H9 (cell line): ENCODE measurements around the gene NPIPB4. TPM values are rescaled to one million over a fixed set of nuclear protein-coding genes. Genes with fewer than 3 reads are reported as not detected.
"Not testable (repeated sequence)": the region's sequence is repeated elsewhere in the genome, so short reads cannot be mapped to it uniquely, and the experiment has no call there.

ENCODE experiments used
- DNase-seq: peaks from one replicate; pipeline ENCODE4 v3.0.0-alpha.2; 2017
- H2AFZ ChIP-seq: one replicate; pipeline ENCODE4 v1.6.1; 2013; ENCODE audit warnings: mild to moderate bottlenecking, low read length, control low read depth, moderate library complexity
- H2AK5ac ChIP-seq: 2 replicates; pipeline ENCODE4 v1.6.1; 2013; ENCODE audit warnings: low read length, control low read depth, mixed read lengths; ENCODE audit not compliant: insufficient read length
- H2BK120ac ChIP-seq: one replicate; pipeline ENCODE4 v1.6.1; 2013; ENCODE audit warnings: low read depth, mild to moderate bottlenecking, low read length, control low read depth, inconsistent platforms; ENCODE audit not compliant: poor library complexity, severe bottlenecking
- H2BK12ac ChIP-seq: 2 replicates; pipeline ENCODE4 v1.6.1; 2013; ENCODE audit warnings: low read length, control low read depth, mixed read lengths, low read depth; ENCODE audit not compliant: insufficient read length
- H2BK15ac ChIP-seq: 2 replicates; pipeline ENCODE4 v1.6.1; 2013; ENCODE audit warnings: low read depth, low read length, control low read depth
- H2BK20ac ChIP-seq: one replicate; pipeline ENCODE4 v1.6.1; 2013; ENCODE audit warnings: low read depth, mild to moderate bottlenecking, low read length, control low read depth, inconsistent platforms; ENCODE audit not compliant: poor library complexity, severe bottlenecking
- H2BK5ac ChIP-seq: 2 replicates; pipeline ENCODE4 v1.6.1; 2013; ENCODE audit warnings: low read length, control low read depth, mixed read lengths; ENCODE audit not compliant: insufficient read length
- H3K14ac ChIP-seq: 2 replicates; pipeline ENCODE4 v1.6.1; 2013; ENCODE audit warnings: low read length, control low read depth; ENCODE audit not compliant: insufficient read depth
- H3K18ac ChIP-seq: 2 replicates; pipeline ENCODE4 v1.6.1; 2013; ENCODE audit warnings: low read depth, mild to moderate bottlenecking, mixed read lengths, low read length, control low read depth; ENCODE audit not compliant: insufficient read length
- H3K23ac ChIP-seq: 2 replicates; pipeline ENCODE4 v1.6.1; 2013; ENCODE audit warnings: low read length, control low read depth, mixed read lengths, low read depth; ENCODE audit not compliant: insufficient read length
- H3K23me2 ChIP-seq: 2 replicates; pipeline ENCODE4 v1.6.1; 2013; ENCODE audit warnings: low read depth, mild to moderate bottlenecking, mixed read lengths, low read length, control low read depth; ENCODE audit not compliant: insufficient read length, poor library complexity, severe bottlenecking
- H3K27ac ChIP-seq: 2 replicates; pipeline ENCODE4 v1.5.1; 2013; ENCODE audit warnings: low read length, control low read depth, mixed read lengths, low read depth; ENCODE audit not compliant: insufficient read length
- H3K27me3 ChIP-seq: 2 replicates; pipeline ENCODE4 v1.6.1; 2013; ENCODE audit warnings: low read length, control low read depth, inconsistent platforms; ENCODE audit not compliant: insufficient read depth
- H3K4ac ChIP-seq: 2 replicates; pipeline ENCODE4 v1.6.1; 2013; ENCODE audit warnings: low read depth, mild to moderate bottlenecking, control low read depth, inconsistent platforms, low read length, moderate library complexity
- H3K4me1 ChIP-seq: 2 replicates; pipeline ENCODE4 v1.6.1; 2013; ENCODE audit warnings: low read length, control low read depth, inconsistent platforms; ENCODE audit not compliant: insufficient read depth
- H3K4me2 ChIP-seq: 2 replicates; pipeline ENCODE4 v1.6.1; 2013; ENCODE audit warnings: low read length, control low read depth, mixed read lengths; ENCODE audit not compliant: insufficient read length, insufficient read depth
- H3K56ac ChIP-seq: 2 replicates; pipeline ENCODE4 v1.6.1; 2013; ENCODE audit warnings: low read depth, mild to moderate bottlenecking, mixed read lengths, low read length, control low read depth; ENCODE audit not compliant: insufficient read length
- H3K79me1 ChIP-seq: 2 replicates; pipeline ENCODE4 v1.6.1; 2013; ENCODE audit warnings: low read depth, mild to moderate bottlenecking, moderate library complexity, low read length, control low read depth, inconsistent platforms; ENCODE audit not compliant: insufficient read depth, poor library complexity, severe bottlenecking
- H3K79me2 ChIP-seq: 2 replicates; pipeline ENCODE4 v1.6.1; 2013; ENCODE audit warnings: low read length, control low read depth, inconsistent platforms; ENCODE audit not compliant: insufficient read depth
- H3K9ac ChIP-seq: 2 replicates; pipeline ENCODE4 v1.6.1; 2013; ENCODE audit warnings: low read length, control low read depth, mixed read lengths; ENCODE audit not compliant: insufficient read length; ENCODE audit errors: extremely low read depth
- H3K9me3 ChIP-seq: one replicate; pipeline ENCODE4 v1.6.1; 2013; ENCODE audit warnings: low read depth, low read length, inconsistent platforms; ENCODE audit not compliant: control insufficient read depth
- H3T11ph ChIP-seq: one replicate; pipeline ENCODE4 v1.6.1; 2013; ENCODE audit warnings: mild to moderate bottlenecking, low read length, control low read depth, inconsistent platforms
- H4K20me1 ChIP-seq: one replicate; pipeline ENCODE4 v1.6.1; 2013; ENCODE audit not compliant: control insufficient read depth, insufficient read length, insufficient read depth
- H4K5ac ChIP-seq: 2 replicates; pipeline ENCODE4 v1.6.1; 2013; ENCODE audit warnings: low read depth, mild to moderate bottlenecking, mixed read lengths, low read length, control low read depth; ENCODE audit not compliant: insufficient read length
- H4K8ac ChIP-seq: replicated peaks from 2 replicates; pipeline ENCODE4 v1.6.1; 2013; ENCODE audit warnings: low read length, control low read depth, mixed read lengths, low read depth; ENCODE audit not compliant: insufficient read length
- H4K91ac ChIP-seq: 2 replicates; pipeline ENCODE4 v1.6.1; 2013; ENCODE audit warnings: low read depth, mild to moderate bottlenecking, moderate library complexity, mixed read lengths, low read length, control low read depth; ENCODE audit not compliant: insufficient read length
- H3K27ac Mint-ChIP-seq, 3 experiments: 2 replicates in 2 of 3; 3 replicates in 1 of 3; pipeline ENCODE4 v1.8.0; 2020 to 2021; ENCODE audit warnings: mixed read lengths in 3 of 3, mild to moderate bottlenecking in 1 of 3, moderate library complexity in 1 of 3
- H3K27me3 Mint-ChIP-seq: 2 replicates; pipeline ENCODE4 v1.8.0; 2021; ENCODE audit warnings: low read depth, mild to moderate bottlenecking, moderate library complexity, mixed read lengths
- H3K36me3 Mint-ChIP-seq, 3 experiments: 2 replicates in 2 of 3; 3 replicates in 1 of 3; pipeline ENCODE4 v1.8.0; 2020 to 2021; ENCODE audit warnings: low read depth in 3 of 3, mixed read lengths in 3 of 3; ENCODE audit not compliant: insufficient read depth in 1 of 3
- H3K4me1 Mint-ChIP-seq, 2 experiments: 2 replicates each; pipeline ENCODE4 v1.8.0; 2020; ENCODE audit warnings: mixed read lengths in 2 of 2
- H3K4me3 Mint-ChIP-seq, 2 experiments: 2 replicates in 1 of 2; 3 replicates in 1 of 2; pipeline ENCODE4 v1.8.0; 2020 to 2021; ENCODE audit warnings: mild to moderate bottlenecking in 2 of 2, mixed read lengths in 2 of 2, moderate library complexity in 1 of 2
- H3K9me3 Mint-ChIP-seq, 2 experiments: 2 replicates in 1 of 2; 3 replicates in 1 of 2; pipeline ENCODE4 v1.8.0; 2020; ENCODE audit warnings: mild to moderate bottlenecking in 2 of 2, mixed read lengths in 2 of 2, moderate library complexity in 1 of 2
- WGBS: extraction: QIAGEN DNeasy Blood & Tissue Kit; methylation state at CpG from one replicate; pipeline ENCODE4 v1.1.7; 2013; ENCODE audit warnings: missing lambda C conversion rate, low lambda C conversion rate, mixed read lengths; ENCODE audit not compliant: insufficient read length; ENCODE audit errors: extremely low coverage; 5-methylcytosine and 5-hydroxymethylcytosine counted together
- total RNA-seq: library from RNA; stranded (reverse); gene quantifications from 2 replicates; pipeline ENCODE4 v1.2.1, GENCODE V29; 2021

Gene NPIPB4
- total RNA-seq, 1 experiment from 2014 or later, result 161 TPM

DNA sequence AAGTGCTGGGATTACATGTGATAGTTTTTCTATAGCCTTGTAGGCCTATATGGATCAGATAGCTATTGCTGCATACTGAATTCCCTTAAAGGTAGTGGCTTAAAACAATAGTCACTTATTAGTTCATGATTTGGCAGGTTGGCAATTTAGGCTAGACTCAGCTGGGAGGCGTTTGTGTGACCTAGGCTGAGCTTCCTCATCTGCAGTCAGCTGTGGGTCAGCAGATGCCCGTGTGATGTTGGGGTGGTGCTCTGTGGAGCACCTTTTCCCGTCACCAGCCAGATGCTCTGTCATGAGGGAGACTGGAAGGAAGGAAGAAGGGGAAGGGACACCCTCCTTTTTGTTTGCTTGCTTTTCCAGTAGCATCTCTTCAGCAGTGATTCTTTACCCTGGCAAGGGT is 64.2 kb downstream of the NPIPB4 start:
- not testable (repeated sequence) for H3K56ac ChIP-seq, H4K8ac ChIP-seq, H3T11ph ChIP-seq, H3K36me3 Mint-ChIP-seq, H2AFZ ChIP-seq, DNase-seq, H3K18ac ChIP-seq, H3K9me3 Mint-ChIP-seq, H3K79me2 ChIP-seq, H4K91ac ChIP-seq, H3K9me3 ChIP-seq, H2BK12ac ChIP-seq, H3K27me3 ChIP-seq, H2BK5ac ChIP-seq, H3K23me2 ChIP-seq, H3K14ac ChIP-seq, H2BK20ac ChIP-seq, H2AK5ac ChIP-seq, H2BK15ac ChIP-seq, H3K4me3 Mint-ChIP-seq, H3K9ac ChIP-seq, H3K27me3 Mint-ChIP-seq, H3K4me2 ChIP-seq, H3K4ac ChIP-seq, H3K4me1 ChIP-seq, H2BK120ac ChIP-seq, H4K20me1 ChIP-seq, H3K23ac ChIP-seq, H4K5ac ChIP-seq, H3K4me1 Mint-ChIP-seq, H3K27ac ChIP-seq, H3K79me1 ChIP-seq, H3K27ac Mint-ChIP-seq
- no CpG with 5 or more reads among the region's 3 CpGs for WGBS

DNA sequence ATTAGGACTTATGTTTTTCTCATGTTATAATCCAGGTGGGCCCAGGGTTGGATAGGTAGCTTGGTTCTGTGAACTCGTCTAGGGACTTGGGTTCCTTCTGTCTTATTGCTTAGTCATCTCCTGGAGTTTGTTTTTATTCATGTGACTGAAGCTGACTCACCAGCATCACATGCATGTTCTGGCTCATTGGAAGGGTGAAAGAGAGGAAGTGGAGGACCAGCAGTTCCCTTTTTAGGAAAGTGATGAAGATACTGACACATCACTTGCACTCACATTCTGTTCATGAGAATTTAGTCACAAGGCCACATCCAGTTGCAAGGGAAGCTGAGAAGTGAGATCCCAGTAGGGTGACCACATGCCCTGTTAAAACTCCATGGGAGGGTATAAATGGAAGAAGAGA is 67.0 kb downstream of the NPIPB4 start:
- not testable (repeated sequence) for H3K4ac ChIP-seq, H4K8ac ChIP-seq, H2BK120ac ChIP-seq, H2AK5ac ChIP-seq, H3K9ac ChIP-seq, DNase-seq, H2BK15ac ChIP-seq, H3K9me3 Mint-ChIP-seq, H2BK20ac ChIP-seq, H3K4me1 ChIP-seq, H3K14ac ChIP-seq, H3K4me1 Mint-ChIP-seq, H4K91ac ChIP-seq, H3K27me3 Mint-ChIP-seq, H4K20me1 ChIP-seq, H3K23me2 ChIP-seq, H2BK12ac ChIP-seq, H2AFZ ChIP-seq, H3K79me2 ChIP-seq, H3K4me3 Mint-ChIP-seq, H3K36me3 Mint-ChIP-seq, H3K79me1 ChIP-seq, H3K23ac ChIP-seq, H3K27ac Mint-ChIP-seq, H3K56ac ChIP-seq, H3T11ph ChIP-seq, H3K9me3 ChIP-seq, H3K4me2 ChIP-seq, H3K27me3 ChIP-seq, H3K18ac ChIP-seq, H2BK5ac ChIP-seq, H4K5ac ChIP-seq, H3K27ac ChIP-seq
- WGBS, result no CpG with 5 or more reads among the region's 1 CpG

Other genes starting within 250 kb of the NPIPB4 start
- not detected in 2 replicates for gene IGSF6, start 205.1 kb downstream of the NPIPB4 start, total RNA-seq
- 0.11 and 0.13 TPM in 2 replicates for gene OTOA, start 193.8 kb downstream of the NPIPB4 start, total RNA-seq
- gene UQCRC2, start 95.6 kb upstream of the NPIPB4 start, total RNA-seq, result 224 and 228 TPM in 2 replicates
- not detected in 2 replicates for gene PDZD9, start 143.4 kb upstream of the NPIPB4 start, total RNA-seq
- 12.4 and 13.5 TPM in 2 replicates for gene MOSMO, start 150.4 kb upstream of the NPIPB4 start, total RNA-seq
- not detected in 2 replicates for gene VWA3A, start 234.8 kb upstream of the NPIPB4 start, total RNA-seq